Measurements from ENCODE around the gene SPTBN1. TPM values are rescaled to one million over a fixed set of nuclear protein-coding genes. Genes with fewer than 3 reads are reported as not detected.

SPTBN1 gene
- total RNA-seq, 1 experiment from 2014 or later, result 262 TPM

GRCh38 chr2:54539683-54540082, 83.6 kb downstream of the SPTBN1 start:
- Histone ChIP-seq H3K27ac (no peak overlapping the region), H3K79me2 (ENCODE audit: low read depth) (no peaks in the 10 kb centered on the region), H3K4me3 (no peak overlapping the region), H3K36me3 (ENCODE audit: low read depth) (no peaks in the 10 kb centered on the region), H3K9me2 (ENCODE audit: insufficient read depth) (no peaks in the 10 kb centered on the region), H3K27me3 (ENCODE audit: insufficient read depth, low read depth) (no peaks in the 10 kb centered on the region), H2AFZ (no peak overlapping the region), H3K4me2 (no peak overlapping the region), H4K20me1 (ENCODE audit: insufficient read depth) (no peaks in the 10 kb centered on the region), H3K9me3 (ENCODE audit: insufficient read depth, low read depth) (no peaks in the 10 kb centered on the region), H3K4me1 (replicated peaks; ENCODE audit: insufficient read depth) (no peaks in the 10 kb centered on the region), H3F3A (ENCODE audit: insufficient read depth, low read depth) (no peaks in the 10 kb centered on the region)
- BruUV-seq (replicated peaks), result no TSS peak
- intact Hi-C loops (cut with micrococcal nuclease; ENCODE audit: unreplicated experiment), result no loop called here
- DNase-seq, result no peak
- ChIA-PET CTCF (no interaction called here), POLR2A (ENCODE audit: unreplicated experiment) (interaction anchor here (0.6 kb wide), 1 partner anchor 19 kb away, joined by 6 read pairs; no protein-coding TSS in a partner anchor)
- TF ChIP-seq CTCF (conservative IDR thresholded peaks at IDR 0.05) (no peak), EZH2 (IDR thresholded peaks at IDR 0.05; ENCODE audit: low read depth) (no peak)

GRCh38 chr2:54540194-54540593, 84.1 kb downstream of the SPTBN1 start:
- no peak for DNase-seq
- peaks cover 3% of the 10 kb centered on the region for H3F3A ChIP-seq (ENCODE audit: insufficient read depth, low read depth)
- no peak overlapping the region for H3K4me3 ChIP-seq
- H3K9me3 ChIP-seq (ENCODE audit: insufficient read depth, low read depth), result no peaks in the 10 kb centered on the region
- ChIA-PET POLR2A (ENCODE audit: unreplicated experiment) (interaction anchor here (0.6 kb wide), 1 partner anchor 146 kb away, joined by 3 read pairs; no protein-coding TSS in a partner anchor), CTCF (no interaction called here)
- intact Hi-C loops (cut with micrococcal nuclease; ENCODE audit: unreplicated experiment), result no loop called here
- H3K4me2 ChIP-seq, result no peak overlapping the region
- H3K27me3 ChIP-seq (ENCODE audit: insufficient read depth, low read depth), result no peaks in the 10 kb centered on the region
- peaks cover 2% of the 10 kb centered on the region for H3K4me1 ChIP-seq (replicated peaks; ENCODE audit: insufficient read depth)
- H3K27ac ChIP-seq, result no peak overlapping the region
- no peak for TF ChIP-seq EZH2 (IDR thresholded peaks at IDR 0.05; ENCODE audit: low read depth)
- H2AFZ ChIP-seq, result no peak overlapping the region
- no peaks in the 10 kb centered on the region for H3K36me3 ChIP-seq (ENCODE audit: low read depth)
- no peaks in the 10 kb centered on the region for H4K20me1 ChIP-seq (ENCODE audit: insufficient read depth)
- no peaks in the 10 kb centered on the region for H3K79me2 ChIP-seq (ENCODE audit: low read depth)
- no peaks in the 10 kb centered on the region for H3K9me2 ChIP-seq (ENCODE audit: insufficient read depth)
- BruUV-seq (replicated peaks), result no TSS peak

GRCh38 chr2:54541995-54542394, 85.9 kb downstream of the SPTBN1 start:
- Histone ChIP-seq H3K9me2 (ENCODE audit: insufficient read depth) (no peaks in the 10 kb centered on the region), H3K27ac (no peak overlapping the region), H3K27me3 (ENCODE audit: insufficient read depth, low read depth) (no peaks in the 10 kb centered on the region), H3K4me1 (replicated peaks; ENCODE audit: insufficient read depth) (peaks cover 19% of the 10 kb centered on the region), H3K9me3 (ENCODE audit: insufficient read depth, low read depth) (no peaks in the 10 kb centered on the region), H3K4me3 (no peak overlapping the region), H4K20me1 (ENCODE audit: insufficient read depth) (no peaks in the 10 kb centered on the region), H3F3A (ENCODE audit: insufficient read depth, low read depth) (peaks cover 18% of the 10 kb centered on the region), H3K4me2 (no peak overlapping the region), H3K36me3 (ENCODE audit: low read depth) (no peaks in the 10 kb centered on the region), H3K79me2 (ENCODE audit: low read depth) (0 out of 2 replicates have a peak, but pooled peaks cover under 1% of the 10 kb centered on the region), H2AFZ (no peak overlapping the region)
- TF ChIP-seq EZH2 (IDR thresholded peaks at IDR 0.05; ENCODE audit: low read depth) (no peak), CTCF (conservative IDR thresholded peaks at IDR 0.05) (no peak)
- BruUV-seq (replicated peaks), result no TSS peak
- intact Hi-C loops (cut with micrococcal nuclease; ENCODE audit: unreplicated experiment), result no loop called here
- POLR2A ChIA-PET (ENCODE audit: unreplicated experiment), result no interaction called here
- DNase-seq, result peak in 1 of 2 experiments; percentile 19
- CTCF ChIA-PET, result no interaction called here

Data from PC-9 (cell line).